ENCODE results near the gene P4HB.

The P4HB gene

GRCh38 chr17:81794509-81794908 is 65.8 kb downstream of the P4HB start:
- no peak for DNase-seq

- DNase-seq, result no peak
Observed at GRCh38 chr17:81794074-81794476, 66.3 kb downstream of the P4HB start.

Measured in anterior cingulate cortex (tissue), 58 donors.